HG03139 (cell line): ENCODE data around the gene GABARAPL2.

Experiments used
- ATAC-seq: cut with Tn5 transposase; IDR thresholded peaks from one replicate; pipeline ENCODE4 v1.9.1; 2021; ENCODE audit not compliant: unreplicated experiment

Gene GABARAPL2

GRCh38 chr16:75552951-75553350, 13.2 kb upstream of the GABARAPL2 start:
- no peak for ATAC-seq

GRCh38 chr16:75555213-75555706, 10.9 kb upstream of the GABARAPL2 start:
- peak; percentile 30 for ATAC-seq

- ATAC-seq, result peak; percentile 96
Measured at GRCh38 chr16:75555707-75556430, 10.3 kb upstream of the GABARAPL2 start, which contains the start of gene TMEM231. TSS of gene TMEM231 (minus strand) at chr16:75556252. CDS start at chr16:75556209, 43 bp downstream.

- ATAC-seq, result no peak
Measured at GRCh38 chr16:75556431-75556950, 9.7 kb upstream of the GABARAPL2 start.

- no peak for ATAC-seq
Measured at GRCh38 chr16:75558846-75559401, 7.3 kb upstream of the GABARAPL2 start.

- ATAC-seq, result no peak
Measured at GRCh38 chr16:75559564-75560372, 6.4 kb upstream of the GABARAPL2 start.

GRCh38 chr16:75565640-75566039, 539 bp upstream of the GABARAPL2 start:
- peak; percentile 9 for ATAC-seq

- peak; percentile 4 for ATAC-seq
Measured at GRCh38 chr16:75566758-75567255, 628 bp downstream of the GABARAPL2 start.

- no peak for ATAC-seq
Measured at GRCh38 chr16:75567911-75568310, 1.7 kb downstream of the GABARAPL2 start.

- no peak for ATAC-seq
Measured at GRCh38 chr16:75570396-75571065, 4.4 kb downstream of the GABARAPL2 start.

GRCh38 chr16:75572864-75573542, 6.8 kb downstream of the GABARAPL2 start:
- no peak for ATAC-seq

- no peak for ATAC-seq
Measured at GRCh38 chr16:75573955-75574354, 7.8 kb downstream of the GABARAPL2 start.

- ATAC-seq, result no peak
Measured at GRCh38 chr16:75575958-75576357, 9.8 kb downstream of the GABARAPL2 start.

- ATAC-seq, result peak; percentile 46
Measured at GRCh38 chr16:75576384-75576811, 10.2 kb downstream of the GABARAPL2 start.

- no peak for ATAC-seq
Measured at GRCh38 chr16:75578212-75578611, 12.0 kb downstream of the GABARAPL2 start.

- no peak for ATAC-seq
Measured at GRCh38 chr16:75578725-75579124, 12.5 kb downstream of the GABARAPL2 start.

- ATAC-seq, result no peak
Measured at GRCh38 chr16:75579281-75579834, 13.2 kb downstream of the GABARAPL2 start.

GRCh38 chr16:75584108-75584507, 17.9 kb downstream of the GABARAPL2 start:
- peak; percentile 48 for ATAC-seq

- no peak for ATAC-seq
Measured at GRCh38 chr16:75588716-75589115, 22.5 kb downstream of the GABARAPL2 start.

GRCh38 chr16:75589306-75589705, 23.1 kb downstream of the GABARAPL2 start:
- no peak for ATAC-seq
